CD8-positive, alpha-beta memory T cell (primary cell): ENCODE results near the gene ZNF300. TPM values are rescaled to one million over a fixed set of nuclear protein-coding genes. Genes with fewer than 3 reads are reported as not detected.

ENCODE experiments used
- CTCF ChIA-PET: fragments of 350-600 bp; sonication (Branson Sonifier 250); formaldehyde crosslinking; loops from one replicate; lab custom pipeline; 2021; ENCODE audit warnings: antibody characterized with exemption; lab: Charles Lee
- POLR2A ChIA-PET: fragments of 350-600 bp; sonication (Branson Sonifier 250); formaldehyde crosslinking; loops from one replicate; lab custom pipeline; 2021; ENCODE audit warnings: antibody characterized with exemption; lab: Charles Lee
- DNase-seq, 5 donors: peaks; one replicate each; pipeline versions ENCODE4 v3.0.0 to v3.0.0-alpha.2; 2020 to 2022; ENCODE audit warnings: mixed read lengths in 1 of 5
- H3K27ac ChIP-seq: one replicate; pipeline ENCODE4 v1.7.0; 2013; ENCODE audit warnings: low read depth, mild to moderate bottlenecking, low read length, moderate library complexity
- H3K27me3 ChIP-seq: 2 replicates; pipeline ENCODE4 v1.7.0; 2013; ENCODE audit warnings: low read length, mild to moderate bottlenecking; ENCODE audit not compliant: insufficient read depth, poor library complexity, severe bottlenecking
- H3K36me3 ChIP-seq: 2 replicates; pipeline ENCODE4 v1.7.0; 2013; ENCODE audit warnings: mild to moderate bottlenecking, low read length, moderate library complexity; ENCODE audit not compliant: insufficient read depth
- H3K4me1 ChIP-seq: 2 replicates; pipeline ENCODE4 v1.7.0; 2013; ENCODE audit warnings: mild to moderate bottlenecking, low read length, moderate library complexity; ENCODE audit not compliant: insufficient read depth
- H3K4me3 ChIP-seq: 2 replicates; pipeline ENCODE4 v1.7.0; 2013; ENCODE audit warnings: mild to moderate bottlenecking, low read length
- H3K9me3 ChIP-seq: 2 replicates; pipeline ENCODE4 v1.7.0; 2013; ENCODE audit warnings: mild to moderate bottlenecking, low read length
- H3K27ac Mint-ChIP-seq, 8 donors: one replicate each; pipeline ENCODE4 v1.8.0; 2020 to 2021; ENCODE audit warnings: mixed read lengths in 8 of 8, mild to moderate bottlenecking in 6 of 8, inconsistent platforms in 3 of 8, moderate library complexity in 3 of 8
- H3K27me3 Mint-ChIP-seq, 2 donors: one replicate each; pipeline ENCODE4 v1.8.0; 2020 to 2021; ENCODE audit warnings: mixed read lengths in 2 of 2, mild to moderate bottlenecking in 1 of 2, moderate library complexity in 1 of 2
- H3K36me3 Mint-ChIP-seq, 3 donors: one replicate each; pipeline ENCODE4 v1.8.0; 2020 to 2021; ENCODE audit warnings: mixed read lengths in 3 of 3, inconsistent platforms in 1 of 3, mild to moderate bottlenecking in 1 of 3
- H3K4me1 Mint-ChIP-seq, 3 donors: one replicate each; pipeline ENCODE4 v1.8.0; 2020 to 2021; ENCODE audit warnings: mixed read lengths in 3 of 3, inconsistent platforms in 1 of 3, mild to moderate bottlenecking in 1 of 3
- H3K4me3 Mint-ChIP-seq, 7 donors: one replicate each; pipeline ENCODE4 v1.8.0; 2020 to 2021; ENCODE audit warnings: mixed read lengths in 7 of 7, mild to moderate bottlenecking in 6 of 7, moderate library complexity in 4 of 7, inconsistent platforms in 2 of 7
- H3K9me3 Mint-ChIP-seq, 5 donors: one replicate each; pipeline ENCODE4 v1.8.0; 2020 to 2022; ENCODE audit warnings: mixed read lengths in 5 of 5, mild to moderate bottlenecking in 3 of 5, moderate library complexity in 2 of 5, inconsistent platforms in 1 of 5
- polyA plus RNA-seq: library from polyadenylated mRNA; unstranded; fragments of 300-500 nt; fragmentation: Illumina TruSeq; gene quantifications from one replicate; pipeline ENCODE4 v1.2.3, GENCODE V29; 2021
- total RNA-seq, 2 experiments: library from RNA; stranded (reverse); gene quantifications; one replicate each; pipeline ENCODE4 v1.2.3, GENCODE V29; 2021

ZNF300 gene
- total and polyA plus RNA-seq, 3 experiments from 2014 or later: 0.58 to 1.2 (median 0.72) TPM

DNA sequence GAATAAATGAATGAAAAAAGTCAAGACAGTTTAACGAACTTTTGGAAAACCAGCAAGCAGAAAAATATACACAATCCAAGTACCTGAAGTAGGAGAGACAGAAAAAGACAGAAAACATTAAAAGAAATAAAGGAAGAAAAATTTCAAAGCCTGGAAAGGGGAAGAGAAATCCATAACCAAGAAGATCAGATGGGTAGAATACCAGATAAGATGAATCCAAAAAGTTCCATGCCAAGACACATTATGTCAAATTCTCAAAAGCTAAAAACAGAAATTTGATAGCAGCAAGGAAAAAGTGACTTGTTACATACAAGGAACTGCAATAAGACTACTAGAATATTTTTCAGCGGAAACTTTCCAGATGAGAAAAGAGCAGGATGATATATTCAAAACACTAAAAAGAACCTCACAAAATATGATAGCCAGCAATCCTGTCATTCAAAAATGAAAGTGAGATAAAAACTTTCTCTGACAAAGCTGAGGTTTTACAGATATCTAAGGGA, 7.6 kb upstream of the ZNF300 start:
- H3K36me3 Mint-ChIP-seq: peaks cover 0 to 4% (median 0%) of the 10 kb centered on the region in 3 donors
- H3K4me3 Mint-ChIP-seq: no peak overlapping the region
- H3K4me3 ChIP-seq: no peak overlapping the region
- H3K9me3 ChIP-seq: no peaks in the 10 kb centered on the region
- no peaks in the 10 kb centered on the region for H3K36me3 ChIP-seq
- CTCF ChIA-PET: no interaction called here
- DNase-seq: no peak
- peaks cover 2 to 23% of the 10 kb centered on the region in 2 donors for H3K27me3 Mint-ChIP-seq
- H3K4me1 ChIP-seq: no peaks in the 10 kb centered on the region
- H3K9me3 Mint-ChIP-seq: peaks cover 54 to 60% (median 57%) of the 10 kb centered on the region in 5 donors
- no peak overlapping the region for H3K27ac Mint-ChIP-seq
- H3K4me1 Mint-ChIP-seq: no peaks in the 10 kb centered on the region
- H3K27me3 ChIP-seq: no peaks in the 10 kb centered on the region
- no peak overlapping the region for H3K27ac ChIP-seq
- POLR2A ChIA-PET: no interaction called here

GRCh38 chr5:150905312-150905683, 518 bp upstream of the ZNF300 start:
- peaks cover 64 to 80% (median 71%) of the 10 kb centered on the region in 5 donors for H3K9me3 Mint-ChIP-seq

DNA sequence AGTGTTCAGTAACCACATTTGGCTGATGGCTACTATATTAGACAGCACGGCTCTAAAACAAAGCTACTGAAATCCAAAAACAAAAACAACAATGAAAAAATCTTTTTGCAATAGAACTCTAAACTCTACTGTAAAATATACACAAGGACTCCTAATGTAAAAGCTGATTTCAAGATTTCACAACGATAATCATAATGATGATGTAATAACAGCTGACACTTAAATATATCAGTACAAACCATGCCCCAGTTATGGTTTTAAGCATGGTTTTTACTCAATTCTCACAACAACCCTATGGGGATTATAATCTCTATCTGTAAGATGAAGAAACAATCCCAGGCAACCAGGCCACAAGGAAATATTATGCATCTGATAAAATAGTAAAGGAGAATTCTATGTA, 3.3 kb downstream of the ZNF300 start:
- no peak overlapping the region for H3K4me3 ChIP-seq
- Mint-ChIP-seq H3K27ac (no peak overlapping the region), H3K9me3 (peaks cover 74 to 91% (median 82%) of the 10 kb centered on the region in 5 donors), H3K4me3 (no peak overlapping the region), H3K27me3 (peaks cover 16 to 18% of the 10 kb centered on the region in 2 donors), H3K36me3 (peaks cover 16 to 69% (median 26%) of the 10 kb centered on the region in 3 donors), H3K4me1 (peaks cover 0 to 4% (median 0%) of the 10 kb centered on the region in 3 donors)
- no peaks in the 10 kb centered on the region for H3K36me3 ChIP-seq
- no peaks in the 10 kb centered on the region for H3K27me3 ChIP-seq
- no peak for DNase-seq
- H3K9me3 ChIP-seq: peaks cover 15% of the 10 kb centered on the region
- CTCF ChIA-PET: no interaction called here
- H3K4me1 ChIP-seq: no peaks in the 10 kb centered on the region
- no peak overlapping the region for H3K27ac ChIP-seq
- POLR2A ChIA-PET: no interaction called here

More at GRCh38 chr5:150905312-150905683, 518 bp upstream of the ZNF300 start:
- peaks cover 9 to 36% (median 12%) of the 10 kb centered on the region in 3 donors for H3K36me3 Mint-ChIP-seq
- peaks cover 0 to 4% (median 0%) of the 10 kb centered on the region in 3 donors for H3K4me1 Mint-ChIP-seq
- POLR2A ChIA-PET: no interaction called here
- no peaks in the 10 kb centered on the region for H3K27me3 ChIP-seq
- peak overlapping the region in 5 of 7 donors; percentile 69 to 91 (median 85) for H3K4me3 Mint-ChIP-seq
- DNase-seq: no peak
- no peaks in the 10 kb centered on the region for H3K36me3 ChIP-seq
- peak overlapping the region; percentile 53 for H3K4me3 ChIP-seq
- H3K4me1 ChIP-seq: no peaks in the 10 kb centered on the region
- peak overlapping the region; percentile 35 for H3K27ac ChIP-seq
- peaks cover 15 to 31% of the 10 kb centered on the region in 2 donors for H3K27me3 Mint-ChIP-seq
- H3K9me3 ChIP-seq: no peaks in the 10 kb centered on the region
- peak overlapping the region in 2 of 8 donors; percentile 59 to 93 for H3K27ac Mint-ChIP-seq
- CTCF ChIA-PET: no interaction called here

DNA sequence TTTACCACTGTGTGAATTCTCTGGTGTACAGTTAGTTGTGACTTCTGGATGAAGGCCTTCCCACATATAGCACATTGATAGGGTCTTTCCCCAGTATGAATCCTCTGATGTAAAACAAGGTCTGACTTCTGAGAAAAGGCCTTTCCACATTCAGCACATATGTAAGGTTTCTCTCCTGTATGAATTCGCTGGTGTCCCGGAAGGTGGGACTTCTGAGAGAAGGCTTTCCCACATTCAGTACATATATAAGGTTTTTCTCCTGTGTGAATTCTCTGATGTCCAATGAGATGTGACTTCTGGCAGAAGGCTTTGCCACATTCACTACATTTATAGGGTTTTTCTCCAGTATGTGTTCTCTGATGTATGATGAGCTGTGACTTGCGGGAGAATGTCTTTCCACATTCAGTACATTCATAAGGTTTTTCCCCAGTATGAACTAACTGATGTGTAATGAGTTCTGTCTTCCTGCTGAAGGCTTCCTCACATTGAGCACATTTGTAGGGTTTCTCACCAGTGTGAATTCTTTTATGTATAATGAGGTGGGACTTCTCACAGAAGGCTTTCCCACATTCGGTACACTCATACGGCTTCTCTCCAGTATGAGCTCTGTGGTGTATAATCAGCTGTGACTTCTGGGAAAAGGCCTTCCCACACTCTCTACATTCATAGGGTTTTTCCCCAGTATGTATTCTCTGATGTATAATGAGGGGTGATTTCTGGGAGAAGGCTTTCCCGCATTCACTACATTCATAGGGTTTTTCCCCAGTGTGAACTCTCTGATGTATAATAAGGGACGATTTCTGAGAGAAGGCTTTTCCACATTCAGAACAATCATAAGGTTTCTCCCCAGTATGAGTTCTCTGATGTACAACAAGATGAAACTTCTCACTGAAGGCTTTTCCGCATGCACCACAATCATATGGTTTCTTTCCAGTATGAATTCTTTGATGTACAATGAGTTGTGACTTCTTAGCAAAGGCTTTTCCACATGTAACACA, 9.1 kb downstream of the ZNF300 start:
- CTCF ChIA-PET: no interaction called here
- Mint-ChIP-seq H3K27me3 (peaks cover 0 to 1% of the 10 kb centered on the region in 2 donors), H3K4me1 (no peaks in the 10 kb centered on the region), H3K4me3 (no peak overlapping the region), H3K9me3 (peaks cover 72 to 97% (median 94%) of the 10 kb centered on the region in 5 donors), H3K27ac (no peak overlapping the region), H3K36me3 (peaks cover 12 to 73% (median 28%) of the 10 kb centered on the region in 3 donors)
- Histone ChIP-seq H3K27ac (no peak overlapping the region), H3K36me3 (no peaks in the 10 kb centered on the region), H3K4me1 (no peaks in the 10 kb centered on the region), H3K4me3 (no peak overlapping the region), H3K9me3 (peaks cover 52% of the 10 kb centered on the region), H3K27me3 (no peaks in the 10 kb centered on the region)
- no peak for DNase-seq
- POLR2A ChIA-PET: no interaction called here

DNA sequence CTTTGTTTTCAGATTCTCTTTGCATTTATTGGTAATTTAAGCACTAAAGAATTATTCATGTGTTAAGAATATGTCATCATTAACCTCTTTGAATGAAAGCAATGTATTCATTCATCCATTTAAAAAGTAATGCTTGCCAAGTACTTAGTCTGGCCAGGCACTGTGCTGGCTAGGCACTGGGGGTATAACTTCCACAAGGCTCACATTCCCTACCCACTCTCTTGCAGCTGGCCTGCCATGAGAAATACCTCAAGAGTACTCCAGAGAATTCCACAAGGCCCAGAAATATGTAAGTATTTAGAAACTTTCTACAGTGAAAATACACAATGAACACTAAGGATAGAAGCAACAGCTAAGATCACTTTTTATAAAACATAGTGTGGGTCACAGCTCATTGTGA, 25.4 kb downstream of the ZNF300 start:
- H3K27me3 ChIP-seq: no peaks in the 10 kb centered on the region
- ChIA-PET CTCF (no interaction called here), POLR2A (no interaction called here)
- H3K27ac Mint-ChIP-seq: no peak overlapping the region
- H3K4me3 ChIP-seq: no peak overlapping the region
- no peak overlapping the region for H3K27ac ChIP-seq
- H3K36me3 ChIP-seq: no peaks in the 10 kb centered on the region
- H3K4me3 Mint-ChIP-seq: no peak overlapping the region
- H3K9me3 Mint-ChIP-seq: peaks cover 9 to 67% (median 31%) of the 10 kb centered on the region in 5 donors
- no peaks in the 10 kb centered on the region for H3K27me3 Mint-ChIP-seq
- H3K4me1 Mint-ChIP-seq: no peaks in the 10 kb centered on the region
- H3K9me3 ChIP-seq: no peaks in the 10 kb centered on the region
- H3K36me3 Mint-ChIP-seq: peaks cover 5 to 65% (median 9%) of the 10 kb centered on the region in 3 donors
- DNase-seq: no peak
- no peaks in the 10 kb centered on the region for H3K4me1 ChIP-seq

DNA sequence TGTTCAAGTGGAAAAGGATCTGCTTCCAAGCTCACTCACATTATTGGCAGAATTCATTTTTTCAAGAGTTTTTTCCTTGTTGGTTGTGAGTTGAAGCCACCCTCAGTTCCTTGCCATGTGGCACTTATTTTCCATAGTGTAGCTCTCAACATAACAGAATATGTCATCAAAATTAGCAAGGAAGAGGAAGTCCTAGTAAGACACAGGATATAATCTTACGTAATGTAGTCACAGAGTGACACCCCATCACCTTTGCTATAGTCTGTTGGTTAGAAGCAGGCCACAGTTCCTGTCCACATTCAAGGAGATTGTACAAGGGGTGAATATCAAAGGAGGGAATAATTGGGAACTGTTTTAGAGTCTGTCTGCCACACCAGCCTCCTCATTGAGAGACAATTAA, 42.7 kb downstream of the ZNF300 start:
- Mint-ChIP-seq H3K4me1 (no peaks in the 10 kb centered on the region), H3K9me3 (peaks cover 12 to 51% (median 31%) of the 10 kb centered on the region in 5 donors), H3K27ac (no peak overlapping the region), H3K4me3 (no peak overlapping the region), H3K36me3 (peaks cover 6 to 48% (median 8%) of the 10 kb centered on the region in 3 donors), H3K27me3 (peaks cover 3 to 9% of the 10 kb centered on the region in 2 donors)
- Histone ChIP-seq H3K27me3 (no peaks in the 10 kb centered on the region), H3K27ac (no peak overlapping the region), H3K36me3 (no peaks in the 10 kb centered on the region), H3K4me1 (no peaks in the 10 kb centered on the region), H3K4me3 (no peak overlapping the region), H3K9me3 (no peaks in the 10 kb centered on the region)
- DNase-seq: no peak
- ChIA-PET CTCF (no interaction called here), POLR2A (no interaction called here)

DNA sequence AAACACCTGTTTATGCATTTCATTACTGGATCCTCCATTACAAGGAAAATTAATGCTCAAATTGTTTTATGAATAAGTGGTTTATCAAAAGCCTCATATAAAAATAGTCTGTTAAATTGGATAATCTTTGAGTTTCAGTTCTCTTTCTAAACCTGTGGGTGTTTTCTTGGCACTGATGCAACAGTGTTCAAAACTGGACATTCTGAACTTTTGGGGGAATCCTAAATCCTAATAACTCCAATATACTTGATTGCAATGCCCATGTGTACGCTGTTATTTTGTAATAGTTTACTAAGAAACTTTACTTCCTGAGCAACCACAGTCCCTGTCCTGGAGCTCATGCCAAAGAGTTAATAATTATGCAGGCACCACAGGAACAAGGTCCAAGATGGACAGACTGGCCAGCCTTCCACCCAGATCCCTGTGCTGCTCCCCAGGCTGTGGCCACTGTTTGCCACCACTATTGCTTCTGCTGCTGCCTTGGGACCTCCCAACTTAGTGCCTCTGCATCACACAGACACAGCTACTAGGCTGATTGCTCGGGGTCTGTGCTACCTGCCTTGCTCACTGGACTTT, 44.4 kb downstream of the ZNF300 start:
- no peak overlapping the region for H3K4me3 Mint-ChIP-seq
- Histone ChIP-seq H3K27me3 (no peaks in the 10 kb centered on the region), H3K9me3 (no peaks in the 10 kb centered on the region), H3K4me1 (no peaks in the 10 kb centered on the region), H3K4me3 (no peak overlapping the region), H3K27ac (no peak overlapping the region), H3K36me3 (no peaks in the 10 kb centered on the region)
- peaks cover 2 to 36% (median 19%) of the 10 kb centered on the region in 5 donors for H3K9me3 Mint-ChIP-seq
- H3K27ac Mint-ChIP-seq: peak overlapping the region in 1 of 8 donors; percentile 26
- ChIA-PET POLR2A (no interaction called here), CTCF (interaction anchor here (1.1 kb wide), 1 partner anchor 14 kb away, joined by 4 read pairs; the partner anchor contains the start of gene IRGM)
- H3K36me3 Mint-ChIP-seq: peaks cover 6 to 42% (median 8%) of the 10 kb centered on the region in 3 donors
- H3K4me1 Mint-ChIP-seq: no peaks in the 10 kb centered on the region
- DNase-seq: no peak
- H3K27me3 Mint-ChIP-seq: peaks cover 3 to 8% of the 10 kb centered on the region in 2 donors
